HG03103 (cell line): Measurements from ENCODE around the gene CSTF3.

ENCODE experiments used
- ATAC-seq: cut with Tn5 transposase; IDR thresholded peaks from one replicate; pipeline ENCODE4 v1.9.1; 2021; ENCODE audit warnings: low read depth; ENCODE audit not compliant: unreplicated experiment

The CSTF3 gene

GRCh38 chr11:33045551-33046255, 115.6 kb downstream of the CSTF3 start:
- no peak for ATAC-seq

GRCh38 chr11:33044285-33044756, 117.0 kb downstream of the CSTF3 start:
- no peak for ATAC-seq

- no peak for ATAC-seq
These were observed 118.0 kb downstream of the CSTF3 start for GRCh38 chr11:33043221-33043830.

- ATAC-seq = no peak
These were observed 120.3 kb downstream of the CSTF3 start for GRCh38 chr11:33040862-33041453.

GRCh38 chr11:33040033-33040861, 121.0 kb downstream of the CSTF3 start:
- no peak for ATAC-seq

- ATAC-seq = peak; percentile 78
These were observed 121.8 kb downstream of the CSTF3 start, which contains the start of gene TCP11L1 for GRCh38 chr11:33039274-33040032. Gene TCP11L1, plus strand, starts transcription at chr11:33039572. Its CDS starts 4,202 bp downstream, at chr11:33043774.

- no peak for ATAC-seq
These were observed 126.3 kb downstream of the CSTF3 start for GRCh38 chr11:33035011-33035410.
